Vagina (tissue), 2 donors: ENCODE data around the gene TAS2R14. TPM values are rescaled to one million over a fixed set of nuclear protein-coding genes. Genes with fewer than 3 reads are reported as not detected.

Experiments
- DNase-seq, 2 donors: peaks; one replicate each; pipeline ENCODE4 v3.0.0-alpha.2; 2017; ENCODE audit errors: extremely low spot score in 2 of 2
- H3K27ac ChIP-seq: fragments of 200-600 bp; sonication (generic); one replicate; pipeline ENCODE4 v1.5.1; 2019
- H3K27me3 ChIP-seq: fragments of 200-600 bp; sonication (generic); one replicate; pipeline ENCODE4 v1.5.1; 2019
- H3K36me3 ChIP-seq, 2 donors: fragments of 200-600 bp; sonication (generic); one replicate each; pipeline ENCODE4 v1.5.1; 2017 to 2019
- H3K4me1 ChIP-seq: fragments of 200-600 bp; sonication (generic); one replicate; pipeline ENCODE4 v1.5.1; 2019
- H3K4me3 ChIP-seq, 2 donors: fragments of 200-600 bp; sonication (generic); 1 replicate in 1 of 2; 2 replicates in 1 of 2; pipeline ENCODE4 v1.5.1; 2016 to 2019
- H3K9me3 ChIP-seq: fragments of 200-600 bp; sonication (generic); one replicate; pipeline ENCODE4 v1.5.1; 2019
- CTCF ChIP-seq, 3 experiments: fragments of 450-650 bp in 2 of 3; fragments of 200-600 bp in 1 of 3; sonication (generic) in 1 of 3; IDR thresholded peaks; one replicate each; pipeline ENCODE4 v1.5.1; 2017 to 2019; ENCODE audit warnings: antibody characterized with exemption in 3 of 3, mild to moderate bottlenecking in 2 of 3, moderate library complexity in 2 of 3
- POLR2A ChIP-seq, 2 donors: fragments of 450-650 bp; IDR thresholded peaks; one replicate each; pipeline ENCODE4 v1.6.1; 2017; ENCODE audit warnings: antibody characterized with exemption in 2 of 2, mild to moderate bottlenecking in 2 of 2, moderate library complexity in 2 of 2
- POLR2AphosphoS5 ChIP-seq, 2 donors: sonication (generic); formaldehyde crosslinking; IDR thresholded peaks; one replicate each; pipeline ENCODE4 v1.9.0; 2017; ENCODE audit warnings: antibody characterized with exemption in 2 of 2, mild to moderate bottlenecking in 2 of 2, low read depth in 1 of 2; ENCODE audit not compliant: insufficient read depth in 1 of 2
- intact Hi-C: fragments of 100-400 bp; cut with DNase I; formaldehyde crosslinking; loops from one replicate; pipeline ENCODE4 v1.15.1; 2023
- total RNA-seq: library from RNA; depleted of rRNA; stranded (reverse); fragments of >200 nt; gene quantifications from one replicate; pipeline ENCODE4 v1.2.3, GENCODE V29; 2016

Gene TAS2R14
- total RNA-seq, 1 donor from 2014 or later = 5.2 TPM

DNA sequence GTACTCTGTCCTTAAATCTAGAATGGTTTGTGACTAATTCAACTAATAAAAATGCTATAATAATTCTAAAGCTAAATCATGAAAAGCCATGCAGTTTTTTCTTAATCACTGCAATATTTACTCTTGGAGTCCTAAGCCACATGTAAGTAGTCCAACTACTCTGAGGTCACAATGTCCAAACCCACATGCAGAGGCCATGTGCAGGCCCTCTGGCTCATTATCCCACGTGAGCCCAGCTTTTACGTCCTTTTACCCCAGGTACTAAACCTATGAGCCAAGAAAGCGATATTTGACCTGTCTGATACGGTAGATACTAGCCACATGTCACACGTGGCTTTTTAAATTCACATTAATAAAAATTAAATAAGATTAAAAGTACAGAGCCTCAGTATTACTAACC lies 42.2 kb downstream of the TAS2R14 start:
- Histone ChIP-seq H3K4me3 (no peak overlapping the region), H3K36me3 (no peaks in the 10 kb centered on the region), H3K4me1 (no peaks in the 10 kb centered on the region), H3K27me3 (no peaks in the 10 kb centered on the region), H3K27ac (no peak overlapping the region), H3K9me3 (no peaks in the 10 kb centered on the region)
- no peak for TF ChIP-seq CTCF (IDR thresholded peaks at IDR 0.05)
- TF ChIP-seq POLR2A (IDR thresholded peaks at IDR 0.05) = no peak
- TF ChIP-seq POLR2AphosphoS5 (IDR thresholded peaks at IDR 0.05; ENCODE audit: insufficient read depth in 1 of 2, low read depth in 1 of 2) = no peak
- intact Hi-C loops = no loop called here
- DNase-seq = no peak

DNA sequence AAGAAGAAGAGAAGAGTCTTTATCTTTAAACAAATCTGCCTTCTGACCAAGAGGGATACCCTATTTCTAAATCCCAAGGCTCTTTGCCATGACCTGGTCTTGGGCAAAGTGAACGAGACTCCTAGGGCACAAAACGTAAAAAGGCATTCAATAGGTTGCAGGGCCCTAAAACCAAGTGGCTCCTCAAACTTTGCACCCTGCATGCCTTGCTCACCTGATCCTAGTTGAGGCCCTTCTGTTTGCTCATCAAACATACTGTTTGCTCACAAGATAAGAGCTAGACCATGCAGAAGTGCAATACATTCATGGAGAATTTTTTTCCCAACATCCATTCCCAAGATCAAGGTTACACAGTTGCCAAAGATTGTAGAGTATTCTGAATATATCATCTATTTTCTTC lies 47.1 kb downstream of the TAS2R14 start:
- H3K27me3 ChIP-seq = no peaks in the 10 kb centered on the region
- no peak for DNase-seq

GRCh38 chr12:10889226-10889625 lies 49.8 kb downstream of the TAS2R14 start:
- Histone ChIP-seq H3K4me3 (no peak overlapping the region), H3K36me3 (no peaks in the 10 kb centered on the region), H3K27ac (no peak overlapping the region), H3K4me1 (no peaks in the 10 kb centered on the region), H3K27me3 (no peaks in the 10 kb centered on the region), H3K9me3 (no peaks in the 10 kb centered on the region)
- TF ChIP-seq POLR2A (IDR thresholded peaks at IDR 0.05) (no peak), POLR2AphosphoS5 (IDR thresholded peaks at IDR 0.05; ENCODE audit: insufficient read depth in 1 of 2, low read depth in 1 of 2) (no peak), CTCF (IDR thresholded peaks at IDR 0.05) (no peak)
- intact Hi-C loops = no loop called here
- no peak for DNase-seq

More for the DNA sequence above, 47.1 kb downstream of the TAS2R14 start:
- TF ChIP-seq POLR2AphosphoS5 (IDR thresholded peaks at IDR 0.05; ENCODE audit: insufficient read depth in 1 of 2, low read depth in 1 of 2) (no peak), POLR2A (IDR thresholded peaks at IDR 0.05) (no peak), CTCF (IDR thresholded peaks at IDR 0.05) (no peak)
- no peaks in the 10 kb centered on the region for H3K36me3 ChIP-seq
- no peak overlapping the region for H3K4me3 ChIP-seq
- H3K4me1 ChIP-seq = no peaks in the 10 kb centered on the region
- intact Hi-C loops = no loop called here
- H3K27ac ChIP-seq = no peak overlapping the region
- no peaks in the 10 kb centered on the region for H3K9me3 ChIP-seq

Other genes with a start within 250 kb of the TAS2R14 start
- 356 TPM for gene YBX3, start 215.9 kb downstream of the TAS2R14 start, total RNA-seq
- gene TAS2R7, start 136.6 kb downstream of the TAS2R14 start, total RNA-seq = not detected
- gene TAS2R8, start 132.0 kb downstream of the TAS2R14 start, total RNA-seq = 0.98 TPM
- not detected for gene TAS2R9, start 129.1 kb downstream of the TAS2R14 start, total RNA-seq
- not detected for gene TAS2R10, start 112.9 kb downstream of the TAS2R14 start, total RNA-seq
- gene PRR4, start 89.8 kb downstream of the TAS2R14 start, total RNA-seq = 6.1 TPM
- 21.6 TPM for gene PRH1, start 55.0 kb downstream of the TAS2R14 start, total RNA-seq
- 7.1 TPM for gene TAS2R13, start 29.7 kb downstream of the TAS2R14 start, total RNA-seq
- not detected for gene PRH2, start 10.0 kb downstream of the TAS2R14 start, total RNA-seq
- 2.9 TPM for gene TAS2R50, start 47.6 kb upstream of the TAS2R14 start, total RNA-seq
- gene TAS2R20, start 59.0 kb upstream of the TAS2R14 start, total RNA-seq = 4.7 TPM
- gene TAS2R19, start 83.4 kb upstream of the TAS2R14 start, total RNA-seq = 6.4 TPM
- gene TAS2R31, start 92.1 kb upstream of the TAS2R14 start, total RNA-seq = 3.2 TPM
- gene TAS2R46, start 123.0 kb upstream of the TAS2R14 start, total RNA-seq = 2.0 TPM
- gene TAS2R43, start 153.1 kb upstream of the TAS2R14 start, total RNA-seq = 7.1 TPM
- 15.7 TPM for gene TAS2R30, start 195.4 kb upstream of the TAS2R14 start, total RNA-seq
- 5.4 TPM for gene SMIM10L1, start 231.9 kb upstream of the TAS2R14 start, total RNA-seq
- gene TAS2R42, start 247.7 kb upstream of the TAS2R14 start, total RNA-seq = not detected